Measurements from ENCODE around the gene LPAR3.

LPAR3 gene

DNA sequence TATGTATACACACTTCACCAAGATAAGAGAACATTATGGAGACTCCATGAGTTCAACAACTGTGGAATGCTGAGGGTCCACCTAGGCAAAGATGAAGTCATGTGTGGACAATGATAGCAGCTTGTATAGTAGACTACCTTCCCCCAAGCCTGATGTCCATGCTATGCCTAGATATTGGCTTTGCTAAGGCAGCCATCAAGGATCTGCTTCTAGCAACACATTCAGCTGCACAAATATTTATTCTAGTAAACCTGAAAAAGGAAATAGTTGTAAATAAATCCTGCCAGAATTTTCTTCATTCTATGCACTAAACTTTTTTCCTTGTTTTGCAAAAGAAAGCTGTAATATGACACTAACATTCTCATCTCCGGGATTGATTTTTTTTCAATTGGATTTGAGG, 7.0 kb upstream of the LPAR3 start:
- no peak for DNase-seq

DNA sequence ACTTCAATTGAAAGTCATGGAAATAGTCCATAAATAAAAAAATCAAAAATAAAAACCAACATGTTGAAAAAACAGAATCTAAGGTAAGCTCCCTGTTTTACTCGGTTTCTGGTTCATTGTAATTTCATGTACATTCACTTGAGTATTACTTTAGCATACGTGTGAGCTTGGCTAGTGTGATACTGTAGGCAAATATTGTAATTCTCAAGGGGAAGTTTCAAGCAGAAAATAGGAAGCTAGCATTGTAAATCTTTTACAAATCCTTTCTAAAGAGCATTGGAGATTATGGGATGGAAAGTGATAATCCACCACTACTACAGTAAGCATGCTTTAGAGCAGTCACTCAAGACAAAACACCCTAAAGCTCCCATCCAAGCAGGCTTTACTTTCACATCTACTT, 3.3 kb upstream of the LPAR3 start:
- no peak for DNase-seq

DNA sequence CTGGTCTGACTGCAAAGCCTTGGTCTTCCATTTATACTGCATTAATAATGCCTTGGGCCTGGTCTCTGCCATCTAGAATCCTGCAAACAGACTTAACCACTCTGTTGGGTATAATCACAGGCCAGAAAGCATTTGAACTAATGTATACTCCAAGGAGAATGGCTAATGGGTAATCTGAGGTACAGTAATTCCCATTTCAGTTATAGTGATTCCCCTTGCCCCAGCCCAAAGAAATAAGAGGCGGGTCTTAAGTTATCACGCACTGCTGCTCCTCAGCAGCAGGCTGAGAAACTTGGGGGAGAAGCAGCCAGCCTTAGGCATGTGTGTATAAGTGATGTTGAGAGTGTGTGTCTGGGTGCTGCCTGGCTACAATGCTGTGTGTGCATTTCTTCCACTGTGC, 2.4 kb downstream of the LPAR3 start:
- no peak for DNase-seq

DNA sequence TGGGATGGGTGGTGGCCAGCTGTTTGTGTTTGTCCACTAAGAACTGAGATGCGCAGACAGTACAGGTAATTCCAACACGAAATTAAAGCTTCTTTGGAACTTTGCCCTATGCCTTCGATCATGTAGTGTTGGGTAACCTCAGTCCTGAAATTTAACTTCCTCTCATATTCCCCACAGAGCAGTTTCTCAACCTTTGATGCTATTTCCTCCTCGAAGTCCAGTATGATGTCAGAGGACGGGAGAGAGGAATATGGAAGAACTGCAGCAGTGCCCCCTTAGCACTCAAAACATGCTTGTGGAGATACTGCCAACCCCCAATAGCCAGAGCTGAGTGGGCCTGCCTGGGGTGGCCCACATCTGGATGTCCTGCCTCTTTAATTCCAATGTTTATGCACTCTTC, 3.6 kb downstream of the LPAR3 start:
- DNase-seq: no peak

DNA sequence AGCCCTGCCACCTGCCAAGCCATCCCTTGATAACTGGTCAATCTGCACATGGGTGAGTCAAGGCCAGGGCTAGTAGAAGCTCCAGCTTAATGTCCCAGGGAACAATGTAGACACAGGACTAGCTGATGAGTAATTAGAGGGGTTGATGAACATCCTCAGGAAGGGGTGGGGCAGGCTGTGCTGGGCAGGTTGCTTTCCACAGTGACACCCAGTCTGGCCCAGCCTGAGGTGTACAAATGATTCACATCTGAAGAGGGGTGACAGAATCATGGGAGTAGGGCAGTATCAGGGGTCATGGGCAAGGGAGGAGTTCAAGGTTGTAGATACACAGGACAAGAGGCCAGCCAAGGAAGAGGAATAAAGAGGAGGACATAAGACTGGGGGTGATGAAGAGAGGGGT, 4.3 kb downstream of the LPAR3 start:
- DNase-seq: no peak

DNA sequence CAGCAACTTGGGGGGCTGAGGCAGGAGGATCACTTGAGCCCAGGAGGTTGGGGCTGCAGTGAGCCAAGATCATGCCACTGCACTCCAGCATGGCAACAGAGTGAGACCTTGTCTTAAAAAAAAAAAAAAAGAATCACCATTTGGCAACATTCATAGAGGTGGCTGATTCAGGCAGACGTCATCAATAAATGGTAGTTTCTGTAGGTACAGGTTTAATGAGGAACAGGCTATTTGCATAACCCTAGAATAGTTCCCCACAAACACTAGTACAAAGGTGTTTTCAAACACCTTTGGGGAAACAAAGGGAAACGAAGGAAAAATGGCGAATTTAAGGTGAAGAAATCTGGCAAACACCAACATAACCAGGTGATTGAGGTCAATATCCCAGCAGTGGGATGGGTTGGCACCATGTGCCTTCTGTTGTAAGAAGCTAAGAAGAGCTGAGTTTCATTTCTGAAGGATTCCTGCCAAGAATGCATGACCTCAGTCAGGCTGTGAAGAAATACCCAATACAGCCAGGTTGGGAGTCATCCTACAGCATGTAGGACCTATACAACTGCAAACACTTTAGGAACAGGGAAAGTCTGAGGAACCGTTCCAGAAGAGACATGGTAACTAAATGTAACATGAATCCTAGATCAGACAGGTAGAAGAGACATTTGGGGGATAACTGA, 5.6 kb downstream of the LPAR3 start:
- DNase-seq: no peak

DNA sequence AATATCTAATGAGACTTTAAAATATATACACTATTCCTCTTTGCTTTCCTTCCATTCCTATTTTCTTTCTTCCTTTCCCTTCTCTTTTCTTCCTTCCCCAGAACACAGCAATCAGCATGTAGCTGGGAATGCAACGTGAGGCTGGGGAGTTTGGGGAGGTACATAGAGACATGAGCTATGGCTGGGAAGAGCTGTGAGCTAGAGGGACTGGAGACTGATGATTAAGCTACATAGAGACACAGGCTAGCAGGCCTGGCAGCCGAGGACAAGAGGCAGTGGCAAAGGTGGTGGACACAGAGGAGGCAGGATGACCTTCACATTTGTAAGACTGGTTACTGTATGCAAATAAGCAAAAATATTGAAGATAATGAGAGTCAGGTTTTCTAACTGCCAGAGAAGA, 7.5 kb downstream of the LPAR3 start:
- no peak for DNase-seq

DNA sequence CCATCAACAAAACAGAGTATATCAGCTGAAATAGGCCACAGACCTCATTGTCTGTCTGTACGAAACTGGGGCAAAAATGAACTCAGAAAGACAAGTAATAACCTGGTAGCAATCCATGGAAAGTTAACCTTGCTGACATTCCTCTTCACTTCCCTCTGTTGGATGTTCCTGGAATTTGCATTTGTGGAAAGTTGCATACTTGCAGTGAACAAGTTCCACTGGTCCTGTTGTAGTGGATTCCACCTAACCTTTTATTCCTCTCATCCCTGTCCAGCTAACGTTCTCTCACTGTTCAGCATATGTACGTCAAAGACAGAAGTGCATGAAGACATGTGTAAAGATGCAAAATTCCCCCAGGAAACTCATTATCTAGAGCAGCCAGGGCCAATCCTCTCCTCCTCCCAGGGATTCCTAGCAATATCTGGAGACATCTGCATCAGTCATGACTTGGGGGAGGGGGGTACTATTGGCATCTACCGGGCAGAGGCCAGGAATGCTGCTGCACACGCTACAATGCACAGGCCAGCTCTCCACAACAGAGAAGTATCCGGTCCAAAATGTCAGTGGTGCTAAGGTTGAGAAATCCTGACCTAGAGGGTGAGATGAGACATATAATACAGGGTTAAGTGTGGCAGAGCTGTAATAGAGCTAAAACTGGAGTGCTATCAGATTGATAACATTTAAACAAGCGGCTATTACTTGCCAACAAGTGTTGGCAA, 8.2 kb downstream of the LPAR3 start:
- no peak for DNase-seq

DNA sequence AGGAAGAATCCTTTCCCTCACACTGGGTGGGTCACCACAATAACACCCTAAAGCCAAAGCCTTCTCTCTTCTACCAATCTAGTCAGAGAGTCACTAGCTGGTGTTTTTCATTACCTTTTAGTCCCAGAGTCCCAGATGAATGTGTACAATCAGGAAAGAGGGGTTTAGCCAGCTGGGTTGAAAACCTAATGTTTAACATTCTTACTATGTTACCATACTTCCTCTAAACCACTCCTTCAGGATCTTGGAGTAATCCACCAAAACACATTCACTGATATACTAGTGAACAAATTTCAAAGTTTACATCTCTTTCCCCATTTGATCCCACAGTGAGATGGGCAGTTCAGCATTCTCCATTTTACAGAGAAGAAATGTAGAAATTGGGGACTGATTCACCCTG, 9.7 kb downstream of the LPAR3 start:
- no peak for DNase-seq

DNA sequence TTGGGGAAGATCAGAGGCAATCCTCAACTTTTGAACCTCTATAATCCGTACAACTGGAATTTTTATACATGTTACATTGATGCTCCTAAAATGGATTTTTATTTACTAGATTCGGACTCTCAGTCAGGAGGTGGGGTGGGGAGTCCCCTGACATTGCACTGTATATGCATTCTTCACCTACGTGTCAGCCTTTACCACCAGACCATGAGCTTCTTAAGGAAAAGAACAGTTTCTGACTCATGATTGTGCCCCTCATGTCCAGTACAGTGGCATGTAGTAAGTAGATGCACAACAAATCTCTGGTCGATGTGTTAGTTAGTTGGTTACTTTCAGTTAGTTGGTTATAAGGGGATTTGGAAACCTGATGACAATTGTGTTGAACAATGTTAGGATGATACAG, 15.4 kb downstream of the LPAR3 start:
- no peak for DNase-seq

DNA sequence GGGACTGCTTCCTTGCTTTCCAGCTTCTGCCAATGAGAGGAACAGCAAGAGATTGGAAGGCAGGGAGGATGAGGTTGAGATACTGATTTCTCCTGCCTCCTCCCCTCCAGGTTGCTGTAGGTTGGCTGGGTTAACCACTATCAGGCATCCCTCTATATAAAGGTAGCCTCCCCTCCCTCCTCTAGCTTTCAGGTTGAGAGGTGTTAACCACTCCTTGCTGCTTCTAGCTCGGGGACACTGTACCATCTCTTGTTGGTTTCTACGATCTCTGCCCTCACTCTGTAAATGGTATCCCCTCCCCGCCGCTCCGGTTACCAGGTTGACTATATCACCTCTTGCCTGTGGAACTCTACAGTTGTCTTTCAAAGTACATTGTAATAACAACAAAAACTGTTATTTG, 16.7 kb downstream of the LPAR3 start:
- DNase-seq: no peak

DNA sequence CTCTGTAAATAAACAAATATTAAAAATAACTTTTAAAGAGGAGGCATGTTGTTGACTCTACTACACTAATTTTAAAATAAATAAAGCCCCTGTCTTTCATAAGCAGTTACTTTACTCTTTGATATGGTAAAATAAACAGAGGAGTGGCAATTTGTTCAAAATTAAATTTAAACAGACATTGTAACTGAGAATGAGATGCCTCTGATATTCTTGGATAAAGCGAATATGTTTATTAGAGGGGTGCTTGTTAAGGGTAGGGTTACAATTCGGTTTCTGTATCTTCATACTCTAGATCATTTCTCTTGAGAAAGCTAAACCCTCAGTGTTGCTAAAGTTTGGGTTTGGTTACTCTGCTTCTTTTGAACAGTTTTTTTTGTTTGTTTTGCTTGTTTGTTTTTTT, 19.6 kb downstream of the LPAR3 start:
- no peak for DNase-seq

DNA sequence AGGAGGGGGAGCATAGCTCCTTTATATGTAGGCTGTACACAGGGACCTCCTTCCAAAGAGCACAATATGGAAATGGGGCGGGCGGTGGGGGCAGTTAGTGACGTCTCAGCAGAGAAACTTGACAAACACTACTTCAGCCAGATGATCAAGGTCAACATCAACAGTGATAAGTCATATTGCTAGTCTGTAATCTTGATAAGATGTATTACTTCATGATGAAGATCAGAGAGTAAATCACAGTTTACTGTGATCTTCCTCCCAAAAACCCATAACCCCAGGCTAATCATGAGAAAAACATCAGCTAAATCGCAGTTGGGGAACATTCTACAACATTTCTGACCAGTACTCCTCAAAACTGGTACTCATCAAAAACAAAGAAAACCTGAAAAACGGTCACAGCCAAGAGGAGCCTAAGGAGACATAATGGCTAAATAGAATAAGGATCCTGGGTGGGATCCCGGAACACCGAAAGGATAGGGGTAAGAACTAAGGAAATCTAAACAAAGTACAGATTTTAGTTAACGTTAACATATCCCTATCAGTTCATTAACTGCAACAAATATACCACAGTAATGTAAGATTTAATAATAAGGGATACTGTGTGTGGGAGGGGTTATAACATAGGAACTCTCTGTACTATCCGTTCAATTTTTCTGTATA, 20.2 kb downstream of the LPAR3 start:
- DNase-seq: no peak

DNA sequence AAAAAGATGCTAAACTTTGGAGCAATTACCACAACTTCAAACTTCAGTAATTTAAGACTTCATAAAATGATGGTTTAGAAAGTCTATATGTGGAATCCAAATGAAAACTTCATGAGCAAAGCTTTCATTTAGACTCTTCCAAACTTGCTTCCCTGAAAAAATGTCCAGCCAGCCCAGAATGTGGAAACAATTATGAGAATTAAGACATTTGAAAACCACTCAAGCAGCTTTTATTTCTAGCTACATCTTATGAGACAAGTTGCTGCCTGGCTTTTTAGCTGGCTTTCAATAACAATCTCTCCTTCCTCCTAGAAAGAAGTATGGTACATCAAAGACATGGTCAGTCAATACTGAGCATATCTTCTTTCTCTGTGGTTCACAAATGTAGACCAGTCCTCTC, 21.8 kb downstream of the LPAR3 start:
- no peak for DNase-seq

DNA sequence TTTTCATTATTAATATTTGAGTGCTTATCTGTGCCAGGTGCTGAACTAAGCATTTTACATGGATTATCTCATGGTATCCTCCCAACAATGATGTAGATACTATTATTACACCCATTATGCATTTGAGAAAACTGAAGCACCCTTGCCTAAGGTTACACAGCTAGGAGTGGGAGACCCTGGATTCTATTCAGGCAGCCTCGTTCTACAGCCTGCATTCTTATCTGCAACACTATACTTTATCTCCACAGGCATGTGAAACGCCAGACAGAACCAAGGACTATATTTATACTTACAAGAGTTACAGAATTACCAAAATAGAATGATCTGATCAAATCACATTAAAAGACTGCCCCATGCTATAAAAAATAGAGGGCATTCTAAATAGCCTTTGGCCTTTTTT, 22.4 kb downstream of the LPAR3 start:
- DNase-seq: no peak

DNA sequence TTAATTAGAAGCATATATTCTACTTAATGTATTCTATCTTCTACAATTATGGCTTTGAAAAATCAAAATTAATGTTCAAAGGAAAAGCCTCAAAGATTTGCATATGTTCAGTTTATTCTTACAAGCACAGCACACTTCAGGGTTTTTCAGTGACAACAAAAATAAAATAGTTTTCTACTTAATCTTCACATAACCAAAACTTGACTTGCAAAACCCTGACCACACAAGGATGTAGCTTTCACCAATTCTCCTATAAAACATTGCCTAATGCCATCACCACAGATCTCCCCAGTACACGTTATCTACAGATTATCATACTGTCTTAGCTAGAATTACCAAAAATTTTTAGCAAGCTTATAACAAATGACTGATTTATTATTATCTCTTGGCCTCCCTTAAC, 23.3 kb downstream of the LPAR3 start:
- DNase-seq: no peak

DNA sequence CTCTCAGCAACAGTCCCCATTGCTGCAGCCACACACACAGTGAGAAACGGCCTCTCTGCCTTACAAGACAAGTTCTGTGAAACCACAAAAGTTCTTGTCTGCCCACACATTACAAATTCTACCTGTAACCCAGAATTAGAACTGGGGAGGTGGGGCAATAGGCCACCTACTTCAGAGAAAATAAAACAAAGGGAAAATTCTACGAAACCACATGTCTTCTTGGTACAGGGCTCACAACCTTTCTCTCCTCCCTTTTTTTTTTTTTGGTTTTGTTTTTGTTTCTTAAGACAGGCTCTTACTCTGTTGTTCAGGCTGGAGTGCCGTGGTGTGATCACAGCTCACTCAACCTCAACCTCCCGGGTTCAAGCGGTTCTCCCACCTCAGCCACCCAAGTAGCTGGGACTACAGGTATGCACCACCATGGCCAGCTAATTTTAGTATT, 30.2 kb downstream of the LPAR3 start:
- no peak for DNase-seq

DNA sequence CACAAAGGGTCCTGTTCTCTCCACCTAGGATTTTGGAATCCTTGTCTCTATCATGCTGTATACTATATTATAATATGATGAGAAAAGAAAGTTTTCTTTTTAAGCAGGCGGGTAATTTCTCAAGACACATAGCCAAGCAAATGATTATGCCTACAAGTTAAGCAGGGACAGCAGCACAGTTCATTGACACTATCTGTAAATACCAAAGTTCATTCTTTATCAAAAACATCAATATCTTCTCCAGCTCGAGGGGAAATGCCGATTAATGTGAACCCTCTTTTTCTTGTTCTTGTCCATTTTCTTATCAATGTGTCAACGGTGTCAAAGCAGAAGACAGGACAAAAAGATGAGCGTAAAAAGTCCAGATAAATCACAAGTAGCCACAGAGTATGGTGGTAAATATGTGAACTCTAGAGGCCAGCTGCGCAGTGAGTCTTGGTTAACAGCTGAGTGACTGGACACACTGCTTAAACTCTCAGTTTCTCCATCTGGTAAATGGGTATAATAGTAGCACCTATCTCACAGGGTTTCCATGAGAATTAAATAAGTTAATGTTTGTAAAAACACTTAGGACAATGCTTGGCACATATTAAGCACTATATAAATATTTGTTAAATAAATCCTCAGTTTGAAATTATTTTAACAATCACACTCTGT, 30.9 kb downstream of the LPAR3 start:
- DNase-seq: no peak

DNA sequence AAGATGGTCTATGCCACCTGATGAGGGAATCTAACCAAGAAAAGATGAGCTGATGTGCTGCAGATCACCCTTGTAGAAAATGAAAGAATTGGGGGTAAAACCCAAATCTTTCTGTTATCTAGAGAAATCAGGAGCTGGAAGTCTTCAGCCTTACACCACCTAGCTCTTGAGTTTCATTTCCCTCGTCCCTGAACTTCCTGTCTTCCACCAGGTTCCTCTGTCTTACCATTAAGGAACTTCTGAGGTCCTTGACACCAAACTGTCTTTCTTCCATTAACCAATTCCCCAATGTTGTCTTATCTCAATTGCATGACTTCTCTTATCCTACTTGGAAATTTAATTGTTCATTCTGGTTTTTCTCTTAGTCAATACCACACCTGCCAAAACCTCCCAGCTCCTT, 31.5 kb downstream of the LPAR3 start:
- DNase-seq: no peak

DNA sequence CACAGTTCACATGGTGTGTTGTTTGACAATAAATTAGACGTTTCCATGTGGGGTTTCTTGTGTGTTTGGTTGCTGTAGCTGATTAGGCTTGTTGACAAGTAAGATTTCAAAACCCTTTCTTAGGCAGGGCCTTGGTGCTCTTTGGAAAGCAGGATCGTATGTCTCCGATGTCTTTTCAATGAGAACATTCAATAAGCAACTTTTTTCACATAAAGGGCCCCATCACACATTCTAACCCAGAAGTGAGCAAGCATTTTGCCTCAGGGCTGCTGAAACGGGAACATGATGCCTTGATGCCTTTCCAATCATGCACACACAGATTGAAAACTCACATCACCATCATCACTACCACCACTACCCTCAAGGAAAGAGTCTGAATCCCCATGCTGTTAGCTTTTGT, 33.1 kb downstream of the LPAR3 start:
- no peak for DNase-seq

DNA sequence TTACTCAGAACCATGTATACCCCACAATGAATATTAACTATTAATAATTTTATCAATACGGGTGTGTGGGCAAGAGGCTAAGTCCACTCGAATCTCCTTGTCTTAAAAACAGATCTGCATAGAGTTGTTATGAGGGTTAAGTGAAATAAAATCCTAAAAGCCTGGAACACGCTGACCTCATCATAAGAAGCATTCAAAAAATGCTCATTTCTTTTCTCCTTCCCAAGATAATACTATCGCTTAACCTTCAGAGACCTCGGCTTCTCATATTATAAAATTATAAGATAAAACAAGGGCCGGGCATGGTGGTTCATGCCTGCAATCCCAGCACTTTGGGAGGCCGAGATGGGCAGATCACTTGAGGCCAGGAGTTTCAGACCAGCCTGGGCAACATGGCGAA, 35.1 kb downstream of the LPAR3 start:
- no peak for DNase-seq

DNA sequence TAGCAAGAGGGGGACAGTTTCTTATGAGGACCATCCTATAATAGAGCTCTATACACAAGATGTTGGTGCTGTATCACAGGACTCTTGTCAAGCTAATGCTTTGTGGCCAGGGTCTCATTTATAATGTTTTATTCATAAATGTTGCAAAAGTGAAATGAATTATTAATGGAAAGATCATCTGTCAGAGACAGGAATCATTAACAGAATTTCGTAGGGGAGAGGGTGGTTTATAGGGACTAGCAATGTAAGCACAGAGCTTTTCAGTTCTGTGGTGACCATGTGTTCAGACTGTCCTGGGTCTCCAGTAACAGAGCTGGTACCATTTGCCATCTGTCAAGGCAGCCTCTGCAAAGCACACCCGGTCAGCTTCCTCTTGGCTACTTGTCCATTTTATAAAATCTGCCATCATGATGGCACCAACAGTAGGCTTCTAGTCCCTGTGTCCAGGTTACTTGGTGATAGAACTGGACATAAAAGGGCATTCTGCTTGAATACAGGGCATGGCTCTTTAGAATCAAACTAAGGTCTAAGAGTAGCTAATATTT, 36.2 kb downstream of the LPAR3 start:
- DNase-seq: no peak
